ENCODE results near the gene YTHDF1.

DNA sequence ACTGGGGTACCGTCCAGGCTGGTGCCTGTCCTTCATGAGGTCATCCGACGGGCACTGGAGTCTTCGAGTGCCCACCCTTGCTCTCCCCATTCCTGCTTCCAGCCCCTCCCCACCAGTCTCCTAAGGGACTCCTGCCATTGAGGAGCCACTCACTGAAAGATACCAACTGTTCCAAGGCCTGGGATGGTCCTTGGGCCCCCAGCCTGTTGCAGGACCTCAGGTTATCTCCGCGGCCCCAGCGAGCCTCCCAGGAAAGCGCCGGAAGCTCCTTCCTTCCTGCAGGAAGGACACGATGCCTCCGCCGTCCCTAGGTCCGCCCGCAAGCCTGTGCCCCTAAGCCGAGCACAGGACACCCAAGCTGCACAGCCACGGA is 37.1 kb upstream of the YTHDF1 start:
- TF ChIP-seq CTCF (IDR thresholded peaks at IDR 0.05) = no peak
- no peak for TF ChIP-seq POLR2A (IDR thresholded peaks at IDR 0.05)

Measured in esophagus squamous epithelium (tissue), 4 donors.